HEK293 (cell line): Measurements from ENCODE around the gene TOP3A.

ENCODE experiments used
- ZBTB21 ChIP-seq: fragments of 450-650 bp; formaldehyde crosslinking; IDR thresholded peaks from 2 replicates; pipeline ENCODE4 v1.5.1; 2017; ENCODE audit warnings: missing biosample characterization, missing genetic modification characterization
- ZNF140 ChIP-seq: fragments of 450-650 bp; formaldehyde crosslinking; IDR thresholded peaks from 2 replicates; pipeline ENCODE4 v1.5.1; 2016; ENCODE audit warnings: missing biosample characterization, missing genetic modification characterization
- ZNF658 ChIP-seq: fragments of 450-650 bp; formaldehyde crosslinking; IDR thresholded peaks from 2 replicates; pipeline ENCODE4; 2016; ENCODE audit warnings: missing biosample characterization, missing genetic modification characterization
- ZNF768 ChIP-seq: fragments of 450-650 bp; formaldehyde crosslinking; IDR thresholded peaks from 2 replicates; pipeline ENCODE4 v1.5.1; 2018; ENCODE audit warnings: missing biosample characterization, mild to moderate bottlenecking, missing genetic modification characterization
- ZNF776 ChIP-seq: fragments of 450-650 bp; formaldehyde crosslinking; IDR thresholded peaks from 2 replicates; pipeline ENCODE4 v1.5.0; 2017; ENCODE audit warnings: missing biosample characterization, missing genetic modification characterization, borderline replicate concordance
- TF ChIP-seq, protein P1 (sequence below): fragments of 450-650 bp; formaldehyde crosslinking; IDR thresholded peaks from 2 replicates; pipeline ENCODE4 v1.5.1; 2016; ENCODE audit warnings: missing biosample characterization, missing genetic modification characterization, borderline replicate concordance

DNA sequence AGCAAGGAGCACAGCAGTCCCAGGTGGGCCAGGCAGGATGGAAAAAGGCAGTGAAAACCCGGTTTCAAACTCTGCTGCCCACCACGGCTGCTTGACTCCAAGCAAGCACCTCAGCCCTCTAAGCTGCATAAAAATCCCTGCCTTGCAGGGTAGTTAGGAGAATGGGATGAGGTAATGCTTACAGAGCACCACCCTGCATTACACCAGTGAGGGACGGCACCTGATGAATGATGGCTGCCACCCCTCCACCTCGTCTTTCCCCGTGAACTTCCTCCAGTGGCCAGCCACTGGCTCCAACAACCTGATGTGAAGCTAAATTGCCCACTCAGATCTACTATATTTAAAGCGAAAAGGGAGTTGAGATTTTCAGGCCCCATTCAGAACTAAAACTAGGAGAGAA, 33.0 kb downstream of the TOP3A start:
- TF ChIP-seq ZNF658 (tag by site-specific recombination) (no peak), ZNF768 (tag by site-specific recombination) (no peak), ZBTB21 (tag by site-specific recombination) (no peak), ZNF140 (tag by site-specific recombination) (no peak), ZNF776 (tag by site-specific recombination) (no peak)
- TF ChIP-seq, protein P1, sequence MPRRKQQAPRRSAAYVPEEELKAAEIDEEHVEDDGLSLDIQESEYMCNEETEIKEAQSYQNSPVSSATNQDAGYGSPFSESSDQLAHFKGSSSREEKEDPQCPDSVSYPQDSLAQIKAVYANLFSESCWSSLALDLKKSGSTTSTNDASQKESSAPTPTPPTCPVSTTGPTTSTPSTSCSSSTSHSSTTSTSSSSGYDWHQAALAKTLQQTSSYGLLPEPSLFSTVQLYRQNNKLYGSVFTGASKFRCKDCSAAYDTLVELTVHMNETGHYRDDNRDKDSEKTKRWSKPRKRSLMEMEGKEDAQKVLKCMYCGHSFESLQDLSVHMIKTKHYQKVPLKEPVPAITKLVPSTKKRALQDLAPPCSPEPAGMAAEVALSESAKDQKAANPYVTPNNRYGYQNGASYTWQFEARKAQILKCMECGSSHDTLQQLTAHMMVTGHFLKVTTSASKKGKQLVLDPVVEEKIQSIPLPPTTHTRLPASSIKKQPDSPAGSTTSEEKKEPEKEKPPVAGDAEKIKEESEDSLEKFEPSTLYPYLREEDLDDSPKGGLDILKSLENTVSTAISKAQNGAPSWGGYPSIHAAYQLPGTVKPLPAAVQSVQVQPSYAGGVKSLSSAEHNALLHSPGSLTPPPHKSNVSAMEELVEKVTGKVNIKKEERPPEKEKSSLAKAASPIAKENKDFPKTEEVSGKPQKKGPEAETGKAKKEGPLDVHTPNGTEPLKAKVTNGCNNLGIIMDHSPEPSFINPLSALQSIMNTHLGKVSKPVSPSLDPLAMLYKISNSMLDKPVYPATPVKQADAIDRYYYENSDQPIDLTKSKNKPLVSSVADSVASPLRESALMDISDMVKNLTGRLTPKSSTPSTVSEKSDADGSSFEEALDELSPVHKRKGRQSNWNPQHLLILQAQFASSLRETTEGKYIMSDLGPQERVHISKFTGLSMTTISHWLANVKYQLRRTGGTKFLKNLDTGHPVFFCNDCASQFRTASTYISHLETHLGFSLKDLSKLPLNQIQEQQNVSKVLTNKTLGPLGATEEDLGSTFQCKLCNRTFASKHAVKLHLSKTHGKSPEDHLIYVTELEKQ (tag by site-specific recombination), result no peak
